Measurements from ENCODE around the gene MAPKAPK3.

Gene MAPKAPK3

GRCh38 chr3:50617096-50617791 is at the start of gene MAPKAPK3:
MAPKAPK3 (plus strand) TSS chr3:50617151; CDS start chr3:50617566, 415 bp downstream.
- H4K20me1 ChIP-seq (ENCODE audit: insufficient read depth): no peaks in the 10 kb centered on the region
- H3K27ac ChIP-seq: peak within 1 kb of the TSS; percentile 53
- peak within 1 kb of the TSS; percentile 71 for H2AFZ ChIP-seq (ENCODE audit: low read depth)
- H3K4me2 ChIP-seq: peak within 1 kb of the TSS; percentile 78
- peaks cover 18% of the 10 kb centered on the region for H3K4me1 ChIP-seq (ENCODE audit: low read depth, poor library complexity, severe bottlenecking)
- peak within 1 kb of the TSS; percentile 20 for H3K4me3 ChIP-seq (IDR thresholded peaks at IDR 0.05; ENCODE audit: insufficient read depth, low read depth, low read length)
- H3K79me2 ChIP-seq (ENCODE audit: insufficient read depth, low read depth): no peaks in the 10 kb centered on the region
- H3K27me3 ChIP-seq (ENCODE audit: insufficient read depth, low read depth): no peaks in the 10 kb centered on the region
- H3K36me3 ChIP-seq (ENCODE audit: insufficient read depth): no peaks in the 10 kb centered on the region
- H3K9ac ChIP-seq: peak within 1 kb of the TSS; percentile 90
- TF ChIP-seq CTCF (conservative IDR thresholded peaks at IDR 0.05; ENCODE audit: low read depth, low read length): no peak

- no peaks in the 10 kb centered on the region for H3K79me2 ChIP-seq (ENCODE audit: insufficient read depth, low read depth)
- no peaks in the 10 kb centered on the region for H3K36me3 ChIP-seq (ENCODE audit: insufficient read depth)
- peak within 1 kb of the TSS; percentile 81 for H2AFZ ChIP-seq (ENCODE audit: low read depth)
- H3K4me1 ChIP-seq (ENCODE audit: low read depth, poor library complexity, severe bottlenecking): peaks cover 20% of the 10 kb centered on the region
- H3K27me3 ChIP-seq (ENCODE audit: insufficient read depth, low read depth): no peaks in the 10 kb centered on the region
- no peaks in the 10 kb centered on the region for H4K20me1 ChIP-seq (ENCODE audit: insufficient read depth)
- H3K27ac ChIP-seq: no peak within 1 kb of the TSS
- no peak for TF ChIP-seq CTCF (conservative IDR thresholded peaks at IDR 0.05; ENCODE audit: low read depth, low read length)
- peak within 1 kb of the TSS; percentile 60 for H3K4me2 ChIP-seq
- no peak within 1 kb of the TSS for H3K9ac ChIP-seq
- peak within 1 kb of the TSS; percentile 70 for H3K4me3 ChIP-seq (IDR thresholded peaks at IDR 0.05; ENCODE audit: insufficient read depth, low read depth, low read length)
These were observed 49.4 kb upstream of the MAPKAPK3 start, which contains the start of gene C3orf18 for GRCh38 chr3:50567386-50568167. C3orf18 (minus strand) TSS chr3:50567747; CDS start chr3:50565699, 2,048 bp downstream.

GRCh38 chr3:50568947-50569749 is 47.8 kb upstream of the MAPKAPK3 start, which contains the start of gene HEMK1:
HEMK1 (plus strand) TSS chr3:50569522; CDS start chr3:50571105, 1,583 bp downstream.
- Histone ChIP-seq H4K20me1 (ENCODE audit: insufficient read depth) (no peaks in the 10 kb centered on the region), H3K9ac (peak within 1 kb of the TSS; percentile 25; the same call in 1 of the 2 replicates), H3K79me2 (ENCODE audit: insufficient read depth, low read depth) (no peaks in the 10 kb centered on the region), H3K4me1 (ENCODE audit: low read depth, poor library complexity, severe bottlenecking) (peaks cover 31% of the 10 kb centered on the region), H3K36me3 (ENCODE audit: insufficient read depth) (no peaks in the 10 kb centered on the region), H3K4me3 (IDR thresholded peaks at IDR 0.05; ENCODE audit: insufficient read depth, low read depth, low read length) (peak within 1 kb of the TSS; percentile 53), H3K27me3 (ENCODE audit: insufficient read depth, low read depth) (no peaks in the 10 kb centered on the region), H3K27ac (no peak within 1 kb of the TSS), H2AFZ (ENCODE audit: low read depth) (peak within 1 kb of the TSS; percentile 81), H3K4me2 (peak within 1 kb of the TSS; percentile 60)
- no peak for TF ChIP-seq CTCF (conservative IDR thresholded peaks at IDR 0.05; ENCODE audit: low read depth, low read length)

Data from KMS-11 (cell line).